Activated CD8-positive, alpha-beta memory T cell treated with anti-CD3 and anti-CD28 coated beads, Interleukin-2, amount 50 U/mL, for 4 hours (primary cell): ENCODE data around the gene JAKMIP1.

ENCODE experiments used
- DNase-seq: peaks from one replicate; pipeline ENCODE4 v3.0.0-alpha.2; 2020

JAKMIP1 gene

GRCh38 chr4:6200011-6200921, at the start of gene JAKMIP1:
JAKMIP1 (minus strand) TSS chr4:6200549; CDS start chr4:6112850, 87,699 bp downstream.
- peak; percentile 80 for DNase-seq

- no peak for DNase-seq
These were observed 48.0 kb upstream of the JAKMIP1 start for GRCh38 chr4:6248394-6248793.

GRCh38 chr4:6246170-6246634, 45.9 kb upstream of the JAKMIP1 start:
- no peak for DNase-seq

- DNase-seq, result no peak
These were observed 45.2 kb upstream of the JAKMIP1 start for GRCh38 chr4:6245246-6246169.

GRCh38 chr4:6242271-6243029, 42.1 kb upstream of the JAKMIP1 start:
- no peak for DNase-seq

- no peak for DNase-seq
These were observed 40.9 kb upstream of the JAKMIP1 start for GRCh38 chr4:6241062-6241845.

GRCh38 chr4:6239968-6240367, 39.6 kb upstream of the JAKMIP1 start:
- DNase-seq, result no peak

GRCh38 chr4:6239486-6239885, 39.1 kb upstream of the JAKMIP1 start:
- no peak for DNase-seq

- no peak for DNase-seq
These were observed 36.6 kb upstream of the JAKMIP1 start for GRCh38 chr4:6236816-6237390.

GRCh38 chr4:6235901-6236640, 35.7 kb upstream of the JAKMIP1 start:
- DNase-seq, result no peak

- DNase-seq, result no peak
These were observed 34.7 kb upstream of the JAKMIP1 start for GRCh38 chr4:6235012-6235411.

- no peak for DNase-seq
These were observed 33.6 kb upstream of the JAKMIP1 start for GRCh38 chr4:6233929-6234328.

- no peak for DNase-seq
These were observed 32.8 kb upstream of the JAKMIP1 start for GRCh38 chr4:6232836-6233785.

GRCh38 chr4:6231663-6232165, 31.4 kb upstream of the JAKMIP1 start:
- DNase-seq, result no peak

GRCh38 chr4:6230827-6231662, 30.7 kb upstream of the JAKMIP1 start:
- DNase-seq, result no peak

- no peak for DNase-seq
These were observed 30.1 kb upstream of the JAKMIP1 start for GRCh38 chr4:6230502-6230785.

GRCh38 chr4:6229671-6230501, 29.5 kb upstream of the JAKMIP1 start:
- DNase-seq, result no peak

- DNase-seq, result no peak
These were observed 28.7 kb upstream of the JAKMIP1 start for GRCh38 chr4:6229095-6229494.
